LNCaP clone FGC (cell line): Measurements from ENCODE around the gene SLC38A10.

ENCODE experiments used
- DNase-seq: peaks from one replicate; pipeline ENCODE4 v3.0.0-alpha.2; 2011; ENCODE audit warnings: low read depth
- H3K4me3 ChIP-seq: 2 replicates; pipeline ENCODE4 v1.5.1; 2011; ENCODE audit warnings: mild to moderate bottlenecking, low read depth, low read length, control low read depth
- CTCF ChIP-seq: IDR thresholded peaks from 2 replicates; pipeline ENCODE4 v1.5.1; 2012; ENCODE audit warnings: mild to moderate bottlenecking; ENCODE audit not compliant: control insufficient read depth, insufficient read depth; ENCODE audit errors: extremely low read depth

The SLC38A10 gene

DNA sequence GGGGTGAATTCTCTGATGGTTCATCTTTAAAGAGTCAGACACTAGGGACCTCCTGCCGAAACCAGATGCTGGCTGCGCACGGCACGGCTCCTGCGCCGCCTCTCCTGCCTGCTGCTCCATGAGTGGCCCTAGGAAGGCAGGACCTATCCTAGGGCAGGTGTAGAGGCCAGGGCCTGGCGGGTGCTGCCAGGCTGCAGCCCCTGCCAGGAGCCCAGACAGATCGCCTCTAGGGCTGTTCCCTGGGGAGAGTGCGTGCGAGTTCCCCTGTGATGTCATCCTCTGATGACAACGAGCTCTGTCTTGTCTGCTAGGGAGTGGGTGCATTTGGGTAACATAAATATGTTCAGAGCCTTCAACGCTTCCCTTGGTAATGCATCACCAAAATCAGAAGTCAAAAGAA lies 23.9 kb downstream of the SLC38A10 start:
- DNase-seq, result no peak
- TF ChIP-seq CTCF, result no peak
- H3K4me3 ChIP-seq, result no peak overlapping the region

DNA sequence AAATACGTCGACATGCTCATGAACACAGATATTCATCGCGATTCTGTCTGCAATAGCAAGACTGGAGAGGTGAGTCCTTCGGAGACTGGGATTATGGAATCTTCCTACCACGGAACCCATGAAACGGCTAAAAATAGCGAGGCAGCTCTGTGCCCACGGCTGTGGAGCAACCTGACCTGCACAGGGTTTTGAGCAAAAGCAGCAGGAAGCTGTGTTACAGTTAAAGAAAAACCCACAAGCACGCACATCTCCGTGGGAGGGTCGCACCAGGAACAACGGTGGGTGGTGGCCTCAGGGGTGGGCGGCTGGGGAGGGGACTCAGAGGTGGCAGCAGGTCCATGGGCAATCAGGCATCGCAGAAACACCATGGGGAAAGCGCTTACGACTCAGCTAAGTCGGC lies 24.8 kb downstream of the SLC38A10 start:
- no peak for TF ChIP-seq CTCF
- DNase-seq, result no peak
- no peak overlapping the region for H3K4me3 ChIP-seq

GRCh38 chr17:81267390-81268067 lies 27.6 kb downstream of the SLC38A10 start:
- DNase-seq, result no peak
- H3K4me3 ChIP-seq, result no peak overlapping the region
- TF ChIP-seq CTCF, result no peak

- H3K4me3 ChIP-seq, result no peak overlapping the region
- TF ChIP-seq CTCF, result no peak
- no peak for DNase-seq
Measured at GRCh38 chr17:81265576-81265975, 29.5 kb downstream of the SLC38A10 start.

GRCh38 chr17:81264640-81265039 lies 30.5 kb downstream of the SLC38A10 start:
- DNase-seq, result no peak
- TF ChIP-seq CTCF, result no peak
- no peak overlapping the region for H3K4me3 ChIP-seq

DNA sequence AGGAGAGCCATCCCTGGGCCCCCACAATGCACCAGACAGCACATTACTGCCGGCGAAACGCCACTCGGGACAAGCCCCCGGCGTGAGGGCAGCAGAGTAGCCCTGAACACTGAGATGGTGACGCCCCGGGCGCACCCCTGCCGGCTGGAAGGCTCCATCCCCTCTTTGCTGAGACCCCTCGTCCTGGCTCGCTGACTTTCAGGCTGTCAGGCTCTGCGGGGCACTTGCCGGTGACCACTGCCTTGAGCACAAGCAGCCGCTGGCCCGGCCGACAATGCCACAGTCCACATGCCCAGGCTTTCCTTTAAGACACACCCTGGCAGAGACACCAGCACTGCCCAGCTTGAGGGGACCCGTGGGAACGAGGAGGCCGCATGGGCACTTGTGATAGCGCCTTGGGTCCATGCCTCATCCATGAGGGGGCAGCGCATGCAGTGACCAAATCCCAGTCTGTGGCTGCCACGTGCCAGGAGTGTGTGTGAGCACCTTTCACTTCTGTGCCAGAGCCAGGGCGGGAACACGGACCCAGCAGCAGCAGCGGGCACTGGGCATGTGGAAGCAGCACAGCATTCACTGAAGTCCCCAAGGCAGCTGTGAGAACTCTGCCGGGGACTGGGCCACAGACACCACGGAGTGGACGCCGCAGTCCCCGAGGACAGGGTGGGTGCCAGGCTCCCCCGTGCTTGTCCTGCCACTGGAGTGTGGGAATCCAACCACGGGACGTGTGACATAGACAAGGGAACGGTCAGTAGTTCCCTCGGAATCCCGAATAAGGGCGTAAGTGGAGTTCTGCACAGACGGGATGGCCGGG lies 31.5 kb downstream of the SLC38A10 start:
- H3K4me3 ChIP-seq, result no peak overlapping the region
- no peak for TF ChIP-seq CTCF
- DNase-seq, result no peak
